ENCODE data around the gene CEP95. TPM values are rescaled to one million over a fixed set of nuclear protein-coding genes. Genes with fewer than 3 reads are reported as not detected.

The CEP95 gene
- total and polyA plus RNA-seq, 10 of the 15 experiments (the other 5 are each of a cell fraction or from before 2014, with no cell fraction given) = 17.7 to 54.9 (median 29.6) TPM

GRCh38 chr17:64519601-64520000, 12.8 kb downstream of the CEP95 start:
- ChIA-PET SMC1A (ENCODE audit: uncharacterized antibody, unreplicated experiment) (interaction anchor here (0.5 to 1.2 kb wide), 2 partner anchors 14 to 121 kb away, joined by 3 to 4 read pairs; no protein-coding TSS in a partner anchor), CTCF (interaction anchor here (0.6 kb wide), 1 partner anchor 85 kb away, joined by 3 read pairs; no protein-coding TSS in a partner anchor), POLR2A (interaction anchor here (0.7 to 1.0 kb wide), 2 partner anchors 23 to 70 kb away, joined by 3 read pairs; partner anchors contain the start of gene POLG2), RAD21 (ENCODE audit: unreplicated experiment) (no interaction called here)
- H3K4me1 ChIP-seq (ENCODE audit: control insufficient read depth, insufficient read depth, low read length) = no peaks in the 10 kb centered on the region
- DNase-seq (ENCODE audit: low read depth, low spot score) (no peak), FAIRE-seq (no peak), ATAC-seq (no peak)
- BruUV-seq (replicated peaks) = no TSS peak
- in situ Hi-C loops (cut with MboI) = no loop called here
- no peaks in the 10 kb centered on the region for H3K27me3 ChIP-seq (replicated peaks in 1 of 2; ENCODE audit: control insufficient read depth in 2 of 2, insufficient read depth in 2 of 2, low read length in 1 of 2)
- no peaks in the 10 kb centered on the region for H4K20me1 ChIP-seq (ENCODE audit: control insufficient read depth, insufficient read depth)
- no peak overlapping the region for H2AFZ ChIP-seq (ENCODE audit: control insufficient read depth, low read depth, low read length)
- WGBS (ENCODE audit: insufficient coverage, insufficient replicate concordance, low lambda C conversion rate, missing lambda C conversion rate) = 98% methylated on average over 6 of the region's 6 CpGs
- H3K4me2 ChIP-seq (ENCODE audit: control insufficient read depth, insufficient read depth) = no peak overlapping the region
- TF ChIP-seq PKNOX1 (IDR thresholded peaks at IDR 0.05) (no peak), NFYB (IDR thresholded peaks at IDR 0.05; ENCODE audit: insufficient read depth, low read depth, low read length) (no peak), E2F8 (IDR thresholded peaks at IDR 0.05; ENCODE audit: low read depth, partially characterized antibody) (no peak), SMC3 (IDR thresholded peaks at IDR 0.05; ENCODE audit: borderline replicate concordance, low read length) (no peak), BCL3 (IDR thresholded peaks at IDR 0.05; ENCODE audit: borderline replicate concordance, insufficient read depth, low read depth, low read length, poor library complexity, severe bottlenecking) (no peak), TBL1XR1 (IDR thresholded peaks at IDR 0.05; ENCODE audit: low read depth, low read length) (no peak), CBX5 (IDR thresholded peaks at IDR 0.05; ENCODE audit: low read depth) (no peak), RAD51 (IDR thresholded peaks at IDR 0.05) (no peak), TCF7 (IDR thresholded peaks at IDR 0.05; ENCODE audit: borderline replicate concordance) (no peak), RUNX3 (IDR thresholded peaks at IDR 0.05; ENCODE audit: low read length) (no peak), SP1 (IDR thresholded peaks at IDR 0.05; ENCODE audit: low read depth, low read length) (no peak), GABPA (IDR thresholded peaks at IDR 0.05; ENCODE audit: low read depth) (no peak), RBBP5 (conservative IDR thresholded peaks at IDR 0.05) (no peak), CBX3 (IDR thresholded peaks at IDR 0.05; ENCODE audit: borderline replicate concordance, low read depth) (no peak), JUNB (IDR thresholded peaks at IDR 0.05) (no peak), FOXK2 (IDR thresholded peaks at IDR 0.05) (no peak), CREM (IDR thresholded peaks at IDR 0.05; ENCODE audit: low read depth) (no peak), SRF (IDR thresholded peaks at IDR 0.05; ENCODE audit: low read depth in 2 of 2, low read length in 2 of 2) (no peak), KAT2A (conservative IDR thresholded peaks at IDR 0.05; ENCODE audit: control insufficient read depth, low read depth, low read length) (no peak), JUND (IDR thresholded peaks at IDR 0.05; ENCODE audit: low read depth, low read length) (no peak)
- no peak overlapping the region for H3K4me3 ChIP-seq
- H3K9me3 ChIP-seq (replicated peaks; ENCODE audit: control insufficient read depth, insufficient read depth, low read length) = no peaks in the 10 kb centered on the region
- no peak overlapping the region for H3K9ac ChIP-seq (ENCODE audit: control insufficient read depth, insufficient read depth, low read length)
- no peaks in the 10 kb centered on the region for H3K79me2 ChIP-seq (ENCODE audit: control insufficient read depth, insufficient read depth, low read length)
- intact Hi-C loops (cut with micrococcal nuclease; ENCODE audit: unreplicated experiment) = no loop called here
- peaks cover 3 to 36% of the 10 kb centered on the region in 2 experiments for H3K36me3 ChIP-seq (ENCODE audit: control insufficient read depth in 2 of 2, insufficient read depth in 2 of 2, low read length in 1 of 2)
- H3K27ac ChIP-seq (ENCODE audit: control insufficient read depth, insufficient read depth) = no peak overlapping the region

Data from GM12878 (cell line).